Testis (tissue), 3 donors: ENCODE results near the gene KLRC4. TPM values are rescaled to one million over a fixed set of nuclear protein-coding genes. Genes with fewer than 3 reads are reported as not detected.
"Not testable (repeated sequence)": the region's sequence is repeated elsewhere in the genome, so short reads cannot be mapped to it uniquely, and the experiment has no call there.

Source experiments
- DNase-seq: peaks from one replicate; pipeline ENCODE4 v3.0.0-alpha.2; 2019
- H3K27ac ChIP-seq, 2 donors: fragments of 200-600 bp; sonication (generic); one replicate each; pipeline ENCODE4 v1.5.1; 2019
- H3K27me3 ChIP-seq: fragments of 200-600 bp; sonication (generic); one replicate; pipeline ENCODE4 v1.5.1; 2019
- H3K36me3 ChIP-seq: fragments of 200-600 bp; sonication (generic); one replicate; pipeline ENCODE4 v1.5.1; 2017; ENCODE audit warnings: low read depth; ENCODE audit errors: missing control alignments
- H3K4me1 ChIP-seq: fragments of 200-600 bp; sonication (generic); one replicate; pipeline ENCODE4 v1.5.1; 2019
- H3K4me3 ChIP-seq, 2 donors: fragments of 200-600 bp; sonication (generic); one replicate each; pipeline ENCODE4 v1.5.1; 2017 to 2019
- H3K9me3 ChIP-seq: fragments of 200-600 bp; sonication (generic); one replicate; pipeline ENCODE4 v1.5.1; 2017
- POLR2A ChIP-seq: fragments of 450-650 bp; IDR thresholded peaks from one replicate; pipeline ENCODE4 v1.6.1; 2017; ENCODE audit warnings: antibody characterized with exemption, mild to moderate bottlenecking, moderate library complexity
- WGBS, 2 donors: methylation state at CpG; one replicate each; pipeline ENCODE4 v1.1.5; 2018; 5-methylcytosine and 5-hydroxymethylcytosine counted together
- intact Hi-C: fragments of 100-400 bp; cut with DNase I; formaldehyde crosslinking; loops from one replicate; pipeline ENCODE4 v1.15.1; 2023; ENCODE audit warnings: low total_unique reads
- polyA plus RNA-seq: library from polyadenylated mRNA; stranded (reverse); fragments of 350-450 nt; fragmentation: Illumina TruSeq; extraction: RNeasy Lipid Tissue Mini Kit (QIAGEN cat#74804); gene quantifications from one replicate; pipeline ENCODE4 v1.2.3, GENCODE V29; 2014; ENCODE audit warnings: low read depth, low replicate concordance; ENCODE audit not compliant: insufficient read depth
- total RNA-seq, 2 donors: library from RNA; depleted of rRNA; stranded (reverse); fragments of >200 nt; gene quantifications; one replicate each; pipeline ENCODE4 v1.2.3, GENCODE V29; 2016
- TF ChIP-seq, protein P1 (sequence below), 3 experiments: fragments of 450-650 bp in 2 of 3; fragments of 200-600 bp in 1 of 3; sonication (generic) in 1 of 3; IDR thresholded peaks; one replicate each; pipeline ENCODE4 v1.5.1; 2016 to 2019; ENCODE audit warnings: antibody characterized with exemption in 3 of 3, mild to moderate bottlenecking in 2 of 3, moderate library complexity in 1 of 3

The KLRC4 gene
- total and polyA plus RNA-seq, 3 donors from 2014 or later = not detected

DNA sequence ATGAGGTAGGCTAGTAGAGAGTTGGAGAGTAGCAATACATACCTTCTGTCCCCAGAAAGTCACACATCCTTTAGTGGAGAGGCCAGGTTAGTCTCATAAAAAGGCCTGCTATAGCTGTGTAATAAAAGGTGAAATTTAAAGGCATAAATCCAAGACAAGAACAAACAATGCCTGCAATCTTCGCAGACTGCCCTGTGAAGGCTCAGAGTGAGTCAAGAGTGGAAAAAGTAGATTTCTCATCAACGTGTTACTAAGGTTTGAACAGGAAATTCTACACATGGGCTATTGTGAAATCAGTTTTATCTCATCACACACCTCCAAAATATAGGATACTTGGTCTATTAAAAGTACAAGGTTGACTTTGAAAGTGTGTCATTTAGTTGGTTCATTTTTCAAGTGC lies 43.6 kb upstream of the KLRC4 start, which contains the start of gene KLRC1:
KLRC1 (minus strand) TSS at position 222 of the 400 bp plus-strand sequence. CDS start 2,221 bp downstream, outside the sequence.
- Histone ChIP-seq H3K9me3 (no peaks in the 10 kb centered on the region), H3K4me1 (no peaks in the 10 kb centered on the region), H3K4me3 (no peak within 1 kb of the TSS), H3K27me3 (no peaks in the 10 kb centered on the region), H3K27ac (no peak within 1 kb of the TSS), H3K36me3 (no peaks in the 10 kb centered on the region)
- DNase-seq = no peak
- TF ChIP-seq, protein P1, sequence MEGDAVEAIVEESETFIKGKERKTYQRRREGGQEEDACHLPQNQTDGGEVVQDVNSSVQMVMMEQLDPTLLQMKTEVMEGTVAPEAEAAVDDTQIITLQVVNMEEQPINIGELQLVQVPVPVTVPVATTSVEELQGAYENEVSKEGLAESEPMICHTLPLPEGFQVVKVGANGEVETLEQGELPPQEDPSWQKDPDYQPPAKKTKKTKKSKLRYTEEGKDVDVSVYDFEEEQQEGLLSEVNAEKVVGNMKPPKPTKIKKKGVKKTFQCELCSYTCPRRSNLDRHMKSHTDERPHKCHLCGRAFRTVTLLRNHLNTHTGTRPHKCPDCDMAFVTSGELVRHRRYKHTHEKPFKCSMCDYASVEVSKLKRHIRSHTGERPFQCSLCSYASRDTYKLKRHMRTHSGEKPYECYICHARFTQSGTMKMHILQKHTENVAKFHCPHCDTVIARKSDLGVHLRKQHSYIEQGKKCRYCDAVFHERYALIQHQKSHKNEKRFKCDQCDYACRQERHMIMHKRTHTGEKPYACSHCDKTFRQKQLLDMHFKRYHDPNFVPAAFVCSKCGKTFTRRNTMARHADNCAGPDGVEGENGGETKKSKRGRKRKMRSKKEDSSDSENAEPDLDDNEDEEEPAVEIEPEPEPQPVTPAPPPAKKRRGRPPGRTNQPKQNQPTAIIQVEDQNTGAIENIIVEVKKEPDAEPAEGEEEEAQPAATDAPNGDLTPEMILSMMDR (IDR thresholded peaks at IDR 0.05) = no peak
- TF ChIP-seq POLR2A = no peak
- WGBS, 2 donors = 74 to 82% methylated on average over 2 of the region's 2 CpGs
- intact Hi-C loops = no loop called here

DNA sequence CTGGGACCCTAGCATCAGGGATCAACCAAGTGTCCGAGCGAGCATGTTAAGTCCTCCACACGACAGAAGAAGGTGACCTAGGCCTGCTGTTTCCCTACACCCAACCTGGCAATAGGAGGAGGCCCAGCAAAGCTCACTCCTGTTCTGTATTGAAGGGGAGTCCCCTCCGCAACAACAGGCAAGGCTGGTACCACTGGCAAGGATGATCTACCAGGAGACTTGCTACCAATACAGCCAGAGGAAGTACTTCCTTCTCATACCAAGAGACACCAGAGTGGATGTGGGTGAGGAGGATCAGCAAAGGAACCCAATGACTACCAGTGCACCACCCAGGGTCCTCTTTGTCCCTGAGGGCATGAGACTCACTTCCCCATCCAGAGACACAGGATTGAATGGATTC lies 38.7 kb upstream of the KLRC4 start:
- Histone ChIP-seq H3K4me3 (no peak overlapping the region), H3K27me3 (no peaks in the 10 kb centered on the region), H3K4me1 (no peaks in the 10 kb centered on the region), H3K9me3 (no peaks in the 10 kb centered on the region), H3K27ac (no peak overlapping the region), H3K36me3 (no peaks in the 10 kb centered on the region)
- intact Hi-C loops = no loop called here
- TF ChIP-seq, protein P1 (IDR thresholded peaks at IDR 0.05) = no peak
- no peak for TF ChIP-seq POLR2A
- WGBS, 2 donors = 91 to 96% methylated on average over 4 of the region's 4 CpGs
- DNase-seq = no peak

DNA sequence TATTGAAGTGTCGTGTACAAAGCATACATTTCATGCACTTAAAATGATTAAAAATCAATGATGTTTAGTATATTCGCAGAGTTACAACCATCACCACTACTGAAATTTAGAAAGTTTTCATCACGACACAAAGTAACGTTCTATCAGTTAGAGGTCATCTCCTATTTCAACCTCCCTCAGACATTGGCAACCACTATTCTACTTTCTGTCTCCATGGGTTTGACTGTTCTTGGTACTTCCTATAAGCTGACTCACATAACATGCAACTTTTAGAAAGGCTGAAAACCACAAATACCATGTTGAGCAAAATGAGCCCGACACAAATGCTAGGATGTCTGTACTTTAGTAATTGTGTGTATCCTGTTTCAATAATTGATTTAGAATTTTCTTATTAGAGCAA lies 36.5 kb upstream of the KLRC4 start:
- H3K36me3 ChIP-seq, DNase-seq, H3K27me3 ChIP-seq, H3K4me3 ChIP-seq, H3K9me3 ChIP-seq, intact Hi-C loops, H3K4me1 ChIP-seq, H3K27ac ChIP-seq: not testable (repeated sequence)
- WGBS, 2 donors = 85 to 90% methylated on average over 5 of the region's 5 CpGs

DNA sequence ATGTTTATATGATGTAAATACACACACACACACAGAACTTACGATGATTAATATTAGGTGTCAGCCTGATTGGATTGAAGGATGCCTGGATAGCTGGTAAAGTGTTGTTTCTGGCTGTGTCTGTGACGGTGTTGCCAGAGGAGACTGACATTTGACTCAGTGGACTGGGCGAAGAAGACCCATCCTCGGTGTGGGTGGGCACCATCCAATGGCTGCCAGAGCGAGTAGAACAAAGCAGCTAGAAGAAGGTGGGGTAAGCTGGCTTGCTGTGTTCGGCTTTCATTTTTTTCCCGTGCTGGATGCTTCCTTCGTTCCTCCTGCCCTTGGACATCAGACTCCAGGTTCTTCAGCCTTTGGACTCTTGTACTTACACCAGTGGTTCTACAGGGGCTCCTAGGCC lies 31.6 kb upstream of the KLRC4 start:
- H3K27me3 ChIP-seq, H3K4me3 ChIP-seq, H3K36me3 ChIP-seq, H3K27ac ChIP-seq, H3K4me1 ChIP-seq, H3K9me3 ChIP-seq, intact Hi-C loops, DNase-seq: not testable (repeated sequence)
- WGBS, 2 donors = 78 to 92% methylated on average over 8 of the region's 8 CpGs

DNA sequence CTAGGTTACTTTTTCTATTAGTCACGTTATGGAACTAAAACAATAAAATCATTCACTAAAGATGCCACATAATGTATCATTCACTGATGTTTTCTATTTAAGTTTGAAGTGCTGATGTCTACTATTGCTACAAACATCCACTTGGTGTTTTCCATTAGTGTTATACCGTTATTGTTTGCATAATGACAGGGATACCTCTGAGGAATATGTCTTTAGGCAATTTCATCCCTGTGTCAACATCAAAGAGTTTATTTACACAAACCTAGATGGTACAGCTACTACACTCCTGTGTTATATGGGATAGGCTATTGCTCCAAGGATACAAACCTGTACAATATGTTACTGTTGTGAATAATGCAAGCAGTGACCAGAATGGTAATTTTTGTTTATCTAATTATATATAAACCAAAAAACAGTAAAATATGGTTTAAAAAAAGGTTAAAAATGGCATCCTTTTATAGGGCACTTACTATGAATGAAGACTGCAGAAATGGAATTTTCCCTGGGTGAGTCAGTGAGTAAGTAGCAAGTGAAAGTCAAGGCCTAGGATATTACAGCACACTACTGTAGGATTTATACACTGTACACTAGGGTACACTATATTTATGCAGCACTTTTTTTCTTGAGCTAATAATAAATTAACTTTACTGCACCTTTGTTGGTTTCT lies 30.2 kb upstream of the KLRC4 start:
- intact Hi-C loops, H3K36me3 ChIP-seq: not testable (repeated sequence)
- WGBS, 2 donors = 88 to 98% methylated on average over 2 of the region's 2 CpGs

DNA sequence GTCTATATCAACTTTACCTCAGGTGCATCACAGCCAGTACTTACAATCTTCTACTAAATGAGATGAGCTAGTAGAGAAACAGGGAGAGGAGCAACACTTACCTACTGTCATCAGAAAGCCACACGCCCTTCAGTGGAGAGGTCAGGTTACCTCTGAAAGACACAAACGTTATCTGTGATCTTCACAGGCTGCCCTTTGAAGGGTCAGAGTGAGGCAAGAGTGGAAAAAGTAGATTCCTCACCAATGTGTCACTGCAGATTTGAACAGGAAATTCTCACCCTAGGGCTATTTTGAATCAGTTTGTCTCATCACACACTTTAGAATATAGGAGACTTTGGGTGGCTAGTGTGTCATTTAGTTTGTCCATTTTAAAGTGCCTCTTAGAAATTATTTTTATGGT lies 28.0 kb upstream of the KLRC4 start:
- intact Hi-C loops, H3K27ac ChIP-seq, H3K36me3 ChIP-seq, H3K4me1 ChIP-seq, H3K9me3 ChIP-seq, H3K27me3 ChIP-seq, H3K4me3 ChIP-seq, DNase-seq: not testable (repeated sequence)
- WGBS, 2 donors = 55% methylated on average over 2 of the region's 2 CpGs; no CpG with 5 or more reads in 1 of the 2 donors

More for the DNA sequence above, 30.2 kb upstream of the KLRC4 start:
- H3K9me3 ChIP-seq, H3K4me3 ChIP-seq, H3K4me1 ChIP-seq, H3K27ac ChIP-seq, H3K27me3 ChIP-seq, DNase-seq: not testable (repeated sequence)

DNA sequence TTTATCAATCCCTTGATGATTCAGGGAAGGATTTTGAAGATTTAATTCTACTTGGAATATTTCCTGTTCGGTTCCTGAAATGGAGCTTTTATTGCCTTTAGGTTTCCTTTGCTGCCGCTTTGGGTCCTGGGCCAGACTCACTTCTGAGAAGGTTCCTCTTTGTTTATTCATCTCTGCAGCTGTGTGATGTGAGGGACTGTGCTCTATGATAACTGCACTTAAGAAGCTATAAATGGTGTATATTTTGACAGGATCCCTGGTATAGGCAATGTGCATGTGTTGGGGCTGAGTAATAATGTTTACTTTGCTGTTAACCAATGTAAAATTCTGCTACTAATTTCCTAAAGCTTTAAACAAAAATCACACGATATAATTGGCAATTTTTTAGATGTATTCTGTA lies 26.3 kb upstream of the KLRC4 start, which contains the start of gene KLRC2:
KLRC2 (minus strand) TSS at position 195 of the 400 bp plus-strand sequence; CDS start at position 171, 24 bp downstream.
- 55 to 67% methylated on average over 3 of the region's 3 CpGs for WGBS, 2 donors
- H3K36me3 ChIP-seq, H3K27me3 ChIP-seq, H3K4me1 ChIP-seq, H3K4me3 ChIP-seq, DNase-seq, intact Hi-C loops, H3K27ac ChIP-seq, H3K9me3 ChIP-seq: not testable (repeated sequence)

DNA sequence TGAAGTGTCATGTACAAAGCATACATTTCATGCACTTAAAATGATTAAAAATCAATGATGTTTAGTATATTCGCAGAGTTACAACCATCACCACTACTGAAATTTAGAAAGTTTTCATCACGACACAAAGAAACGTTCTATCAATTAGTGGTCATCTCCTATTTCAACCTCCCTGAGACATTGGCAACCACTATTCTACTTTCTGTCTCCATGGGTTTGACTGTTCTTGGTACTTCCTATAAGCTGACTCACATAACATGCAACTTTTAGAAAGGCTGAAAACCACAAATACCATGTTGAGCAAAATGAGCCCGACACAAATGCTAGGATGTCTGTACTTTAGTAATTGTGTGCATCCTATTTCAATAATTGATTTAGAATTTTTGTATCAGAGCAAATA lies 21.1 kb upstream of the KLRC4 start:
- DNase-seq, intact Hi-C loops, H3K4me3 ChIP-seq, H3K27me3 ChIP-seq, H3K4me1 ChIP-seq, H3K9me3 ChIP-seq, H3K36me3 ChIP-seq, H3K27ac ChIP-seq: not testable (repeated sequence)
- WGBS, 2 donors = 92 to 94% methylated on average over 4 of the region's 4 CpGs

DNA sequence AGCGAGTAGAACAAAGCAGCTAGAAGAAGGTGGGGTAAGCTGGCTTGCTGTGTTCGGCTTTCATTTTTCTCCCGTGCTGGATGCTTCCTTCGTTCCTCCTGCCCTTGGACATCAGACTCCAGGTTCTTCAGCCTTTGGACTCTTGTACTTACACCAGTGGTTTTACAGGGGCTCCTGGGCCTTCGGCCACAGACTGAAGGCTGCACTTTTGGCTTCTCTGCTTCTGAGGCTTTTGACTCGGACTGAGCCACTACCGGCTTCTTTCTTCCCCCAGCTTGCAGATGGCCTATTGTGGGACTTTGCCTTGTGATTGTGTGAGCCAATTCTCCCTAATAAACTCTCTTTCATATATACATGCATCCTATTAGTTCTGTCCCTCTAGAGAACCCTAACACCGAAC lies 16.4 kb upstream of the KLRC4 start:
- H3K9me3 ChIP-seq, H3K4me3 ChIP-seq, intact Hi-C loops, H3K27ac ChIP-seq, H3K27me3 ChIP-seq, H3K4me1 ChIP-seq, H3K36me3 ChIP-seq, DNase-seq: not testable (repeated sequence)
- WGBS, 2 donors = 72 to 75% methylated on average over 7 of the region's 8 CpGs

DNA sequence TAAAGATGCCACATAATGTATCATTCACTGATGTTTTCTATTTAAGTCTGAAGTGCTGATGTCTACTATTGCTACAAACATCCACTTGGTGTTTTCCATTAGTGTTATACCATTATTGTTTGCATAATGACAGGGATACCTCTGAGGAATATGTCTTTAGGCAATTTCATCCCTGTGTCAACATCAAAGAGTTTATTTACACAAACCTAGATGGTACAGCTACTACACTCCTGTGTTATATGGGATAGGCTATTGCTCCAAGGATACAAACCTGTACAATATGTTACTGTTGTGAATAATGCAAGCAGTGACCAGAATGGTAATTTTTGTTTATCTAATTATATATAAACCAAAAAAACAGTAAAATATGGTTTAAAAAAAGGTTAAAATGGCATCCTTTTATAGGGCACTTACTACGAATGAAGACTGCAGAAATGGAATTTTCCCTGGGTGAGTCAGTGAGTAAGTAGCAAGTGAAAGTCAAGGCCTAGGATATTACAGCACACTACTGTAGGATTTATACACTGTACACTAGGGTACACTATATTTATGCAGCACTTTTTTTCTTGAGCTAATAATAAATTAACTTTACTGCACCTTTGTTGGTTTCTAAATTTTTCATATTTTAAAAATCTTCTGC lies 14.8 kb upstream of the KLRC4 start:
- intact Hi-C loops, H3K27me3 ChIP-seq, H3K27ac ChIP-seq, H3K4me1 ChIP-seq, H3K4me3 ChIP-seq, DNase-seq, H3K9me3 ChIP-seq, H3K36me3 ChIP-seq: not testable (repeated sequence)
- 100% methylated on average over 1 of the region's 1 CpG; no CpG with 5 or more reads in 1 of the 2 donors for WGBS, 2 donors
